ENCODE data around the gene TMEM37.
A peak's percentile ranks its signal among the peaks of the same experiment; 100 is the strongest.
"Not testable (repeated sequence)": the region's sequence is repeated elsewhere in the genome, so short reads cannot be mapped to it uniquely, and the experiment has no call there.

TMEM37 gene

GRCh38 chr2:119393971-119394748 lies 37.5 kb upstream of the TMEM37 start:
- no peak for TF ChIP-seq CTCF (IDR thresholded peaks at IDR 0.05; ENCODE audit: low read depth, low read length)
- DNase-seq (ENCODE audit: extremely low read depth, low read depth): no peak

- DNase-seq (ENCODE audit: extremely low read depth, low read depth): no peak
- TF ChIP-seq CTCF (IDR thresholded peaks at IDR 0.05; ENCODE audit: low read depth, low read length): no peak
These were observed 34.5 kb upstream of the TMEM37 start for GRCh38 chr2:119397196-119397595.

GRCh38 chr2:119402106-119402505 lies 29.5 kb upstream of the TMEM37 start:
- no peak for DNase-seq (ENCODE audit: extremely low read depth, low read depth)
- TF ChIP-seq CTCF (IDR thresholded peaks at IDR 0.05; ENCODE audit: low read depth, low read length): no peak

GRCh38 chr2:119402645-119403560 lies 28.8 kb upstream of the TMEM37 start:
- TF ChIP-seq CTCF (IDR thresholded peaks at IDR 0.05; ENCODE audit: low read depth, low read length): no peak

GRCh38 chr2:119403618-119404017 lies 28.0 kb upstream of the TMEM37 start:
- not testable (repeated sequence) for DNase-seq (ENCODE audit: extremely low read depth, low read depth)

More at GRCh38 chr2:119402645-119403560, 28.8 kb upstream of the TMEM37 start:
- no peak for DNase-seq (ENCODE audit: extremely low read depth, low read depth)

- no peak for TF ChIP-seq CTCF (IDR thresholded peaks at IDR 0.05; ENCODE audit: low read depth, low read length)
- DNase-seq (ENCODE audit: extremely low read depth, low read depth): no peak
These were observed 26.5 kb upstream of the TMEM37 start for GRCh38 chr2:119405151-119405550.

- DNase-seq (ENCODE audit: extremely low read depth, low read depth): no peak
- peak; percentile 77 for TF ChIP-seq CTCF (IDR thresholded peaks at IDR 0.05; ENCODE audit: low read depth, low read length)
These were observed 24.0 kb upstream of the TMEM37 start for GRCh38 chr2:119407430-119408220.

All from AG09319 (cell line).